K562 (cell line): Measurements from ENCODE around the gene IMPACT.

ENCODE experiments used
- CEBPB ChIP-seq: fragments of 450-650 bp; IDR thresholded peaks from 2 replicates; pipeline ENCODE4 v1.6.1; 2016; ENCODE audit warnings: missing genetic modification characterization, missing compliant biosample characterization
- KLF10 ChIP-seq: fragments of 250-450 bp; sonication (Bioruptor Pico); IDR thresholded peaks from 2 replicates; pipeline ENCODE4 v1.6.1; 2021; ENCODE audit warnings: matching md5 sums
- MYNN ChIP-seq, 2 experiments: sonication (generic); formaldehyde crosslinking in 1 of 2; IDR thresholded peaks; 2 replicates each; pipeline versions ENCODE4 v1.5.0 to v1.6.1; 2016 to 2020; ENCODE audit warnings: antibody characterized with exemption in 1 of 2, missing genetic modification reagents in 1 of 2
- NFATC3 ChIP-seq: fragments of 450-650 bp; IDR thresholded peaks from 2 replicates; pipeline ENCODE4 v1.6.1; 2017; ENCODE audit warnings: mild to moderate bottlenecking
- NRF1 ChIP-seq, 2 experiments: fragments of 450-650 bp; IDR thresholded peaks in 1 of 2; conservative IDR thresholded peaks in 1 of 2; 2 replicates each; pipeline ENCODE4 v1.6.1; 2014; ENCODE audit warnings: mild to moderate bottlenecking in 2 of 2
- POLR2AphosphoS2 ChIP-seq: IDR thresholded peaks from 2 replicates; pipeline ENCODE4 v1.6.1; 2012; ENCODE audit warnings: low read length, improper control_type of control experiment
- U2AF2 ChIP-seq: fragments of 200-400 bp; formaldehyde crosslinking; optimal IDR thresholded peaks from 2 replicates; pipeline ENCODE3; 2017; ENCODE audit warnings: low read depth, mild to moderate bottlenecking, low read length
- ZNF830 ChIP-seq: fragments of 250-450 bp; sonication (Bioruptor Pico); IDR thresholded peaks from 2 replicates; pipeline ENCODE4 v1.5.0; 2021; ENCODE audit warnings: mild to moderate bottlenecking
- TF ChIP-seq, protein P1 (sequence below), 3 experiments: IDR thresholded peaks in 2 of 3; conservative IDR thresholded peaks in 1 of 3; 2 replicates each; pipeline ENCODE4 v1.5.1; 2011 to 2012; ENCODE audit warnings: low read length in 3 of 3, mild to moderate bottlenecking in 3 of 3, control low read depth in 2 of 3, improper control_type of control experiment in 1 of 3, inconsistent platforms in 1 of 3, low read depth in 1 of 3, mixed read lengths in 1 of 3, moderate library complexity in 1 of 3; ENCODE audit not compliant: insufficient read depth in 2 of 3

DNA sequence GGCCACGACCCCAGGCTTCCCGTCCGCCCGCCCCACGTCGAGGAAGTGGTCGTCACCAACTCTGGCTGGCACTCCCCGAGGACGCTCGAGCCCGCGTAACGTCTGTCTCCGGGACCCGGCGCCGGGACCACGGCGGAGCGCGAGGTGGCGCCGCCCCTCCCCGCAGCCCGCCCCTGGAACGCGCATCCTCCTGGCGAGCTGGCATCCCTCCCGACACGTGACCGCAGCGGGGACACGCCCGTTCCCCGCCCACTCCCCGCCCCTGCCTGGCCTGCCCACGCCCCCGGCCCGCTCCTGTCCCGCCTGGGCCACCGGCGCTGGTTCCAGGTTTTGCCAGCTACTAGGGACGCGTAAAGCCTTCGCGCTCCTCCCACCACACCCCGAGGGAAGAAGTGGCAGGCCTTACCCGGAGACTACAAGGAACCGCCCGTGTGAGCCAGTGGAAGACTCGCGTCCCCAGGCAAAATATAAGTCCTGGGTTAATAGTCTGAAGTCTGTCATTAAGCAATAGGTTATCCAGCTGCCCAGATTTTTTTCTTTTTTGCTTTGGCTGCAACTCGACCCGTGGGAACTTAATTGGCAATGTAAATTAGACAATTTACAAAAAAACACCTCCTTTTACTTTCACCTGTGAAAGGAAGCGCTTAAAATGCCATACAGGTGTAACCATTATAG is 28.6 kb upstream of the IMPACT start, which contains the start of gene OSBPL1A:
- TF ChIP-seq U2AF2 (no peak), NRF1 (conservative IDR thresholded peaks at IDR 0.05 in 1 of 2, IDR thresholded peaks at IDR 0.05 in 1 of 2) (peak in 1 of 2 experiments; percentile 43; a peak in 3 of 4 replicates), NFATC3 (no peak), CEBPB (no peak), KLF10 (CRISPR knock-in tag) (no peak), POLR2AphosphoS2 (no peak), ZNF830 (CRISPR knock-in tag) (no peak), MYNN (IDR thresholded peaks at IDR 0.05) (no peak), MYNN (CRISPR knock-in tag; IDR thresholded peaks at IDR 0.05) (no peak)
- TF ChIP-seq, protein P1, sequence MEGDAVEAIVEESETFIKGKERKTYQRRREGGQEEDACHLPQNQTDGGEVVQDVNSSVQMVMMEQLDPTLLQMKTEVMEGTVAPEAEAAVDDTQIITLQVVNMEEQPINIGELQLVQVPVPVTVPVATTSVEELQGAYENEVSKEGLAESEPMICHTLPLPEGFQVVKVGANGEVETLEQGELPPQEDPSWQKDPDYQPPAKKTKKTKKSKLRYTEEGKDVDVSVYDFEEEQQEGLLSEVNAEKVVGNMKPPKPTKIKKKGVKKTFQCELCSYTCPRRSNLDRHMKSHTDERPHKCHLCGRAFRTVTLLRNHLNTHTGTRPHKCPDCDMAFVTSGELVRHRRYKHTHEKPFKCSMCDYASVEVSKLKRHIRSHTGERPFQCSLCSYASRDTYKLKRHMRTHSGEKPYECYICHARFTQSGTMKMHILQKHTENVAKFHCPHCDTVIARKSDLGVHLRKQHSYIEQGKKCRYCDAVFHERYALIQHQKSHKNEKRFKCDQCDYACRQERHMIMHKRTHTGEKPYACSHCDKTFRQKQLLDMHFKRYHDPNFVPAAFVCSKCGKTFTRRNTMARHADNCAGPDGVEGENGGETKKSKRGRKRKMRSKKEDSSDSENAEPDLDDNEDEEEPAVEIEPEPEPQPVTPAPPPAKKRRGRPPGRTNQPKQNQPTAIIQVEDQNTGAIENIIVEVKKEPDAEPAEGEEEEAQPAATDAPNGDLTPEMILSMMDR (IDR thresholded peaks at IDR 0.05 in 2 of 3, conservative IDR thresholded peaks at IDR 0.05 in 1 of 3; ENCODE audit: insufficient read depth in 2 of 3, low read depth in 1 of 3, low read length in 3 of 3): no peak
